PFSK-1 (cell line): ENCODE results near the gene SCN8A.

Source experiments
- FOXP2 ChIP-seq: optimal IDR thresholded peaks from 2 replicates; pipeline ENCODE3; 2011; ENCODE audit warnings: borderline replicate concordance, control low read depth, inconsistent platforms; ENCODE audit not compliant: insufficient read depth; ENCODE audit errors: extremely low read length, extremely low read depth
- POLR2AphosphoS5 ChIP-seq: IDR thresholded peaks from 2 replicates; pipeline ENCODE4 v1.6.1; 2012; ENCODE audit warnings: low read depth, mild to moderate bottlenecking, control low read depth, low read length, moderate library complexity
- SIN3A ChIP-seq: IDR thresholded peaks from 2 replicates; pipeline ENCODE4 v1.6.1; 2012; ENCODE audit warnings: mild to moderate bottlenecking, low read length, moderate library complexity, borderline replicate concordance; ENCODE audit not compliant: insufficient read depth
- TAF1 ChIP-seq: IDR thresholded peaks from 2 replicates; pipeline ENCODE4 v1.6.1; 2012; ENCODE audit warnings: low read length, control low read depth, borderline replicate concordance; ENCODE audit not compliant: insufficient read depth
- TF ChIP-seq, protein P1 (sequence below), 2 experiments: IDR thresholded peaks; 2 replicates each; pipeline versions ENCODE4 v1.6.1 to v1.8.0; 2011 to 2012; ENCODE audit warnings: low read depth in 2 of 2, low read length in 2 of 2, control low read depth in 1 of 2, inconsistent platforms in 1 of 2, mild to moderate bottlenecking in 1 of 2, moderate library complexity in 1 of 2; ENCODE audit not compliant: insufficient read depth in 1 of 2

DNA sequence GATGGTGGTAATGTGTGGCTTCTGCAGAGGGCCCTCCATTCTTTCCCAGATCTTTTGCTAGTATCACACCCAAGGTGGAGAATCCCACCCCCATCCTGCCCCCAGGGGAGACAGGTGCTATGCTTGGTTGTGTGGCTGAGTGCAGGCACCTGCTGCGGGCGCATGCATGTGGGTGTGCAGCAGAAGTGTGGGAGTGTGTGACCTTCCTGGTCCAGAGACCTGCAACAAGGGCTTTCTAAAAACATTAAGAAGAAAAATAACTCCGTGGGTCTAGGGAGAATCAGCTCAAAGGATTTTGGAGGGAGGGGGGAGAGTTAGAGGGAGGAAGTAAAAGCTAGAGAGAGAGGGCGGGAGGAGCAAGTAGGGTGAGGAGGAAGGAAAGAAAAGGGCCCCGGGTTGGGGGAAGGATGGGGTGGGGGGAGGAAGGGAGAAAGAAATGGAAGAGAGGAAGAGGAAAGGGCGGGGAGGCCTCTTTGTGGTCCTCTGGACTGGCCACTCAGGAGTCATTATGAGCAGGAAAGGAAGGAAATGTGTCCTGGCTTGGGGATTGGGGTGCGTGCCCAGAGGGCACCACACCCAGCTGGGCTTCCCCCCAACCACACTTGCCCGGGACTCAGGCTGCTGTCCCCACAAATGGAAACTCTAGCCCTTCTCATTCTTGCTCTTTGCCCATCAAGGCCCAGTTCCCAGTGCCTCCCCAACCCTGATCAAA, 260.5 kb downstream of the SCN8A start:
- TF ChIP-seq, protein P1, sequence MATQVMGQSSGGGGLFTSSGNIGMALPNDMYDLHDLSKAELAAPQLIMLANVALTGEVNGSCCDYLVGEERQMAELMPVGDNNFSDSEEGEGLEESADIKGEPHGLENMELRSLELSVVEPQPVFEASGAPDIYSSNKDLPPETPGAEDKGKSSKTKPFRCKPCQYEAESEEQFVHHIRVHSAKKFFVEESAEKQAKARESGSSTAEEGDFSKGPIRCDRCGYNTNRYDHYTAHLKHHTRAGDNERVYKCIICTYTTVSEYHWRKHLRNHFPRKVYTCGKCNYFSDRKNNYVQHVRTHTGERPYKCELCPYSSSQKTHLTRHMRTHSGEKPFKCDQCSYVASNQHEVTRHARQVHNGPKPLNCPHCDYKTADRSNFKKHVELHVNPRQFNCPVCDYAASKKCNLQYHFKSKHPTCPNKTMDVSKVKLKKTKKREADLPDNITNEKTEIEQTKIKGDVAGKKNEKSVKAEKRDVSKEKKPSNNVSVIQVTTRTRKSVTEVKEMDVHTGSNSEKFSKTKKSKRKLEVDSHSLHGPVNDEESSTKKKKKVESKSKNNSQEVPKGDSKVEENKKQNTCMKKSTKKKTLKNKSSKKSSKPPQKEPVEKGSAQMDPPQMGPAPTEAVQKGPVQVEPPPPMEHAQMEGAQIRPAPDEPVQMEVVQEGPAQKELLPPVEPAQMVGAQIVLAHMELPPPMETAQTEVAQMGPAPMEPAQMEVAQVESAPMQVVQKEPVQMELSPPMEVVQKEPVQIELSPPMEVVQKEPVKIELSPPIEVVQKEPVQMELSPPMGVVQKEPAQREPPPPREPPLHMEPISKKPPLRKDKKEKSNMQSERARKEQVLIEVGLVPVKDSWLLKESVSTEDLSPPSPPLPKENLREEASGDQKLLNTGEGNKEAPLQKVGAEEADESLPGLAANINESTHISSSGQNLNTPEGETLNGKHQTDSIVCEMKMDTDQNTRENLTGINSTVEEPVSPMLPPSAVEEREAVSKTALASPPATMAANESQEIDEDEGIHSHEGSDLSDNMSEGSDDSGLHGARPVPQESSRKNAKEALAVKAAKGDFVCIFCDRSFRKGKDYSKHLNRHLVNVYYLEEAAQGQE (IDR thresholded peaks at IDR 0.05; ENCODE audit: insufficient read depth in 1 of 2, low read depth in 2 of 2, low read length in 2 of 2) = no peak
- TF ChIP-seq SIN3A (no peak), POLR2AphosphoS5 (no peak), TAF1 (no peak), FOXP2 (no peak)
